SK-N-MC (cell line): ENCODE measurements around the gene ANO6.

ENCODE experiments used
- EZH2 ChIP-seq: fragments of 200-600 bp; sonication (generic); IDR thresholded peaks from one replicate; pipeline ENCODE4 v1.6.1; 2017; ENCODE audit warnings: antibody characterized with exemption
- POLR2AphosphoS5 ChIP-seq: IDR thresholded peaks from 2 replicates; pipeline ENCODE4 v1.6.1; 2012; ENCODE audit warnings: mild to moderate bottlenecking, low read depth, low read length, borderline replicate concordance

GRCh38 chr12:45357539-45358417 is 141.9 kb downstream of the ANO6 start:
- TF ChIP-seq POLR2AphosphoS5: no peak
- no peak for TF ChIP-seq EZH2
